Measurements from ENCODE around the gene ZC3H7A.

ZC3H7A gene

GRCh38 chr16:11734653-11735043, 62.4 kb downstream of the ZC3H7A start:
- no peak for DNase-seq

GRCh38 chr16:11734025-11734652, 62.9 kb downstream of the ZC3H7A start:
- DNase-seq, result no peak

- no peak for DNase-seq
Measured at GRCh38 chr16:11731222-11731621, 65.8 kb downstream of the ZC3H7A start.

DNA sequence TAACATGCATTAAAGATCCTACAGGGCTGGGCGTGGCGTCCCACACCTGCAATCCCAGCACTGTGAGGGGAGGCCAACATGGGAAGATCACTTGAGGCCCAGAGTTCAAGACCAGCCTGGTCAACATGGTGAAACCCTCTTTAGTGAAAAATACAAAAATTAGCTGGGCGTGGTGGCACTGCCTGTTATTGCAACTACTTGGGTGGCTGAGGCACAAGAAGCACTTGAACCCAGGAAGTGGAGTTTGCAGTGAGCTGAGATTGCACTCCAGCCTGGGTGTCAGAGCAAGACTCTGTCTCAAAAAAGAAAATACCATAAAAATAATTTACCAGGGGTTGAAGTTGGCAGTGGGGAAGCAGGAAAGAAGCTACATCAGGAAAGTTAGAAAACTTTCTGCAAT, 67.3 kb downstream of the ZC3H7A start:
- DNase-seq, result no peak

DNA sequence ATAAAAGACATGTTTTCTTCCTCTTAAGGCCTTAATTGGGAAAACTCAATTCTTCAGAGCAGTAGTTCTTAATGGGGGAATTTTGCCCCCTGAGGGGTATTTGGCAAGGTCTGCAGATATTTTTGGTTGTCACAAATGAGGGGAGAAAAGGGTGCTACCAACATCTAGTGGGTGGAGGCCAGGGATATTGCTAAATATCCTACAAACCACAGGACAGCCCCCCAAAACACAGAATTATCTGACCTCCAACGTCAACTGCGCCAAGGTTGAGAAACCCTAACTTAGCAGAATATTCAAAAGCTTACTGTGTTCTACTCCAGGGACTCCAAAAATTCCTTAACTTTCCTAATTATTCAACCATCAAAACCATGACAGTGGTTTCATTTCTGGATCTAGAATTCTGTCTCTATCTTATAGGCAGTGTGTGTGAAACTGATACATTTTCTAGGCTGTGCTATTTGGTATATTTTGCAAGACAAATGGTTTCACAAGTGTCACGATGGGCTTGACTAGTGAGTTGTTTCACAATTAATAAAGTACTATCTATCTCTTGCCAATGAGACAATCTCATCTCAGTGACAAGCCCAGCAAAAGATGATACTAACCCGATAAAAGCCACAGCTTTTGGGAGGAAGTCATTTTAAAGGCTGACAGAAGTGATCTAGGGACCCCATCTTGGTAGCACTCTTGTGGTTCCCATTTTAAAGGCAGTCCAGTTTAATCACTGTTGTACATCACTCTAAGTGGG, 69.1 kb downstream of the ZC3H7A start:
- no peak for DNase-seq

- DNase-seq, result no peak
Measured at GRCh38 chr16:11726008-11726407, 71.0 kb downstream of the ZC3H7A start.

- DNase-seq, result no peak
Measured at GRCh38 chr16:11725457-11725856, 71.6 kb downstream of the ZC3H7A start.

DNA sequence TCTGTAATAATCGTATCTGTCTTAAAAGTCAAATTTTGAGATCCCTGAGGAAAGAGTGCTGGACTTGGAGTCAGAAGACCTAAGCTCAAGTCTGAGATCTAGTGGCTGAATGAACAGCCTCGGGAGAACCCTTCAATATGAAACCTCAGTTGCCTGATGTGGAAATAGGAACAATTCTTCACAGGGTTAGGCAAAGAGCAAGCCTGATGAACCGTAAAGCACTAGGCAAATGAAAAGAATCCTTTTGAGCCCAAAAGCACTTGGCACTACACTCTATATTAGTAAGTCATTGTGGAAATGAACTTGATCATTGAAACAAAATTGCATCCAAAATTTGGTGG, 74.6 kb downstream of the ZC3H7A start:
- DNase-seq, result no peak

DNA sequence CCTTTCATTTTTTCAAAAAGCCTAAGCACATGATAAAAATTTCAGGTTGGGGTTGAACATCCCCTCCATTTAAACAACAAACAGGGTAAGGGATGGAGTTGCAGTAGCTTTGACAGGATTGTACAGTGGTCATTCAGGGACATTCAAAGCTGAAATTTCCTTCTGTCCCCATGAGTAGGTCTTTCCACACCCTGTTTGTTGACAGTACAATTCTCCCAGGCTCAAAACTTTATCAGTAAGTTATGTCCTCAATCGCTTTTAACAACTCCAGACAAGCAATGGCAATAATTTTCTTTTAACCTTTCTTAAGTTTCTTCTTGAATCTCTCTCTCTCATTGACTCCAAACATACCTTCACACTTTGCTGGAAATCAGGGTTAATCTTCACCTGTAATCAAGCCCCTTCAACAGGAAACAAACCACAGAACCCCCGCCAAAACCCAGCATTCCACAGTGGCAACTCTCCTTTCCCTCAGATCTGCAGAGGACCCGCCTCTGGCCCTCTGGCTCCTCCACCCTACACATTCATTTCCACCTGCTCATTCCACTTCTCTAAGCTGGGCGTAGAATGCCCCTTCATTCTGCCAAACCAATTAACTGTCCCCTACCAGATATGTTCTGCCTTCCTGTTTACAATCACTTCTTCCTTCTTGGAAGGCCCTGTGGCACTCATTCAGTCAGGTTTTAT, 75.1 kb downstream of the ZC3H7A start:
- DNase-seq, result no peak

DNA sequence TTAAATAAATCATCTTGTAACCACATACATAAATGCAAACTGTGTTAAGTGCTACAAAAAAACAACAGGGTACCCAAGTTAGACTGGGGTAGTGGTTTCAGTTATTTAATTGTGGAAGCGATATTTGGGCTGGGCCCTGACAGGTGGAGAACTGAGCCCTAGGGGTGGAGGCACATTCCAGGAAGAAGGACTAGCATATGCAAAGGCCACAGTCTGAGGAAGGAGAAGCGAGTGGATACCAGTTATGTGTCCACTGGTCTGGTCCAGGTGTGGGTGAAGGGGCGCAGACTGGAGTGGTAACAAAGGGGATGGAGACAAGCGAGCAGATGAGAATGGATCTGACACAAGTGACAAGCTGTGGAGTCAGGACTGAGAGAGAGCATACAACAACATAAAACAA, 77.3 kb downstream of the ZC3H7A start:
- no peak for DNase-seq

DNA sequence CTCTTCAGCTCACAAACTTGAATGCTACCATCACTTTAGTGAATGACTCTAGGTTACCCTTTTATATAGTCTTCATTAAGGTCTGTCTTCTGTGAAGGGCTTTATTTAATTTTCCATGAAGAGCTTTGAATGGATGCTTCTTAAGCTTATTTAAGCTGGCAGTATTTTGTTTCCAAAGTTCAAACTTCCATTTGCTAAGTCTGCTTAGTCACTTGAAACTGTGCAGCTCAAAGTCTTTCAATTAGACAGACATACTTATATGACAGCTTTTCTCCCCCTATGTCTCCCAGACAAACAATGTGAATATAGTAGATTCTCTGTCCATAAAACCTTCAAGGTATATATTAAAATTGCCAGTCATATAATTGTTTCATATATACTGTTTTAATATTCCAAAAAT, 77.9 kb downstream of the ZC3H7A start:
- no peak for DNase-seq

GRCh38 chr16:11717811-11718210, 79.2 kb downstream of the ZC3H7A start:
- no peak for DNase-seq

- DNase-seq, result no peak
Measured at GRCh38 chr16:11716336-11716735, 80.7 kb downstream of the ZC3H7A start.

- DNase-seq, result no peak
Measured at GRCh38 chr16:11715246-11715947, 81.7 kb downstream of the ZC3H7A start.

- no peak for DNase-seq
Measured at GRCh38 chr16:11712122-11712521, 84.9 kb downstream of the ZC3H7A start.

- no peak for DNase-seq
Measured at GRCh38 chr16:11711662-11712061, 85.4 kb downstream of the ZC3H7A start.

DNA sequence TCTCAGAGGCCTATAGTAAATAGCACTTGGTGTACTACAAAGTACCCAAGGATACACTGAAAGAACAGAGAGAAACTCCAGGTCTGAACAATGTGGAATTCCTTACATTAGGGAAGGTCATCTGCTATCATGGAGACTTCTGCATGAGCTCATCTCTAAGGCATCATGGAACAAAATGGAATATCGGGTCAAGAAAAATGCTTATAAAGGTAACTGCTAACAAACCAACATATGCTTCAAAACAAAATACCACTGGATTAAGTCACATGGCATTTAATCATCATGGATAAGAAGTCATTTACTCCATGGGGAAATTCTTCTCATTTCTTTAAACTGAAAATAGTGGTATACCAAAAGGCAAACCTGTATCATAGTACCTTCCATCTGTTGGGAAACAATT, 88.6 kb downstream of the ZC3H7A start:
- DNase-seq, result no peak

GRCh38 chr16:11707679-11708197, 89.3 kb downstream of the ZC3H7A start:
- DNase-seq, result no peak

GRCh38 chr16:11706180-11706742, 90.8 kb downstream of the ZC3H7A start:
- DNase-seq, result no peak

DNA sequence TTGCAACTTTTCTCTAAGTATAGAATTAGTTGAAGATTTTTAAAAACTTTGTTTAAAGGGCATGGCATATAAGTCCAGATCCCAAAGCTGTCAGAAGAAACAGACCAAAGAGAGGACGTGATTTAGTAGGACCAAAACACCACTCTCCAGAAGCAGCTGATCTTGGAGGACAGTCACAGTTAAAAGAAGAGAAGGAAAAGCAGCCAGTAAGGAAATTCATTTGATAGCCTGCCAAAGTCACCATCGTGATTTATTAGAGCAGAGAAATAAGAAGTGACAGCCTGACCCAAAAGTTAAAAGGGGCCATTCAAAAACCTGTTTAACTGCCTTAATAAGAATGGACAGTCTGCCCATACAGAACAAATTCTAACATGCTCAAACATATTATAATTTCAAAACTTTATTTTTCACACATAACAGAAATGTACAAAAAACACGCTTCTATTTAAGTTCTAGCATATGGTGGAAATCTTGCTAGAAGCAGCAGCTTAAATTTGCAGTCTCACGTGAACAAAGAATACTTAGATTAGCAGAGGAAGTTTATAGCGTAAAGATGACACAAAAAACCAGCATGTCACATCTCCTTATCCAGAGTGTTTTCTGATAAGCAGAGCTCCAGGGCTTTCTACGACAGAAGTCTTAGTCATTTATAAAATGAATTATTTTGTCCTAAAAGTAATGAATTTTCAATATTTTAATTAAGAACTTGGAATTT, 91.6 kb downstream of the ZC3H7A start:
- DNase-seq, result no peak

All from NCI-H2107 (cell line).